Amniotic epithelial cell (primary cell): ENCODE measurements around the gene JAK3.

ENCODE experiments used
- DNase-seq: peaks from one replicate; pipeline ENCODE4 v3.0.0-alpha.2; 2010; ENCODE audit warnings: low read depth

The JAK3 gene

GRCh38 chr19:17865364-17866311, 17.9 kb upstream of the JAK3 start:
- no peak for DNase-seq

DNA sequence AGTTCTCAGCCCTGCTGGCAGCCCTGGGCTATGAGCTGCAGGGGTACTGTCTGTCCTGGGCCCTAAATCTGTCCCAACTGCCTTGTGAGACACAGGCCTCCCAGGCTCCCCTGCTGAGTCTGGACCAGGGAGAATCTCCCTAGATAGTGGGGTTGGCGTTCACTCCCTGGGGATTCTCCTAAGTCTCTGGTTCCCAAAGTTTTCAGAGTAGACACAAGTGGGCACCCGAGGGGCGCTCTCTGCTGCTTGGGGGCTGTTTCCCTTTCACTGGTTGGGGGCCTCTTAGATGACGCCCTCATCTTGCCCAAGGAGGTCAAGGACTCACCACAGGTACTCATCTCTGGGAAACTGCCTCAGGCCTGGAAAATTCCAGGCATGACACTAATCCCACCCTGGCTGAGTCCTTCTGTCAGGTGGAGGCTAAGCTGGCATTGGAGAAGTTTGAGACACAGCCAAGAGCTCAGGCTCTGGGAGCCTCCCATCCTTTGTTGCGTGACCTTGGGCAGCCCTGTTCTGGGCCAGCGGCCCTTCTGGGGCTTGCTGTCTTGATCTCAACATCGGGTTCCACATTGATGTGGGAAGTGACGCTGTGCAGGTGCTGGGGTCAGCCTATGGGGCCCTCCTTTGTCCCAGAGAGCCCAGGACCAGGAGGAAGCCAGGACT, 15.9 kb upstream of the JAK3 start:
- no peak for DNase-seq

GRCh38 chr19:17862711-17863519, 15.1 kb upstream of the JAK3 start:
- DNase-seq: no peak

- no peak for DNase-seq
Observed at GRCh38 chr19:17861542-17862402, 14.0 kb upstream of the JAK3 start.

DNA sequence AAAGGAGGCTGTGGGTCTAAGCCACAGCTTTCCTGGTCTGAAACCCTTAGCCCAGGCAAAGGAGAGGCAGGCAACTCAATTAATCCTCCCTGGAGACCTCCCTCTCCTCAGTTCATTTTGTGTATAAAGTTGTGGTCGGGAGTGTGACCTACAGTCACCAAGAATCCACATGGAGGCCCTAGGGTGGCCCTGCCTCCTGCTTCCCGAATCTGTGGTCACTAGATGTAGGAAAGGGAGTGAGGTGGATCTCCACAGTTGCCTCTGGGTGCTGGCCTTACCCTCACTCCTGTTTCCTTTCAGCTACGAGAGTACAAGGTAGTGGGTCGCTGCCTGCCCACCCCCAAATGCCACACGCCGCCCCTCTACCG, 13.2 kb upstream of the JAK3 start:
- no peak for DNase-seq

DNA sequence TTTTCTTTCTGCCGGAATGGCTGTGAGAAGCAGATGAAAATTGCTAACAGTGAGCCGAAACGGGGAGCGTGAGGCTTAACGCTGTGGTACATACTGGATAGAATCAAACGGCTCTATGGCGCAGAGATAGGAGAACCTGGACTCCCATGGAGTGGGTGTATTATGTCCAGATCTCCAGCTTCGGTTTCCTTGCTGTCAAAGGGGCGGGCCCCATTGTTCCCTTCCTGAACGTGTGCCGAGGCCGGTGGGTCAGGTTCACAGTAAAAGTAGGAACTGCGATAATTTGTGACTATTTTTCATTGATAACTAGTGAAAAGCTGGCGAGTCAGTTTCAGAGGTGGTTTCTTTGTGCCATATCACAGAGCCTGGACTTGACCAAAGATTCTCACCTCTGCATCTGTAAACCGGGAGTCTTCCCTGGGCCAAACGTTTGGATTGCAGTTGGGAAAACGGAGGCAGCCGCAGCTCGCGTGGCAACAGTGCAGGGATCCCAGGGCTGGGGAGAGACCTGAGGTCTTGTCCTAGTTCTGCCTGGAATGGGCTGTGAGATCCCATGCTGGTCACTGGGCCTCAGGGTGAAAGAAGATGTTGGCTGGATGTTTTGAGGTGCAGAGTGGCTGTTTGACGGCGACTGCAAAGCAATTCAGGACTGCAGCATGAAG, 12.7 kb upstream of the JAK3 start:
- no peak for DNase-seq

DNA sequence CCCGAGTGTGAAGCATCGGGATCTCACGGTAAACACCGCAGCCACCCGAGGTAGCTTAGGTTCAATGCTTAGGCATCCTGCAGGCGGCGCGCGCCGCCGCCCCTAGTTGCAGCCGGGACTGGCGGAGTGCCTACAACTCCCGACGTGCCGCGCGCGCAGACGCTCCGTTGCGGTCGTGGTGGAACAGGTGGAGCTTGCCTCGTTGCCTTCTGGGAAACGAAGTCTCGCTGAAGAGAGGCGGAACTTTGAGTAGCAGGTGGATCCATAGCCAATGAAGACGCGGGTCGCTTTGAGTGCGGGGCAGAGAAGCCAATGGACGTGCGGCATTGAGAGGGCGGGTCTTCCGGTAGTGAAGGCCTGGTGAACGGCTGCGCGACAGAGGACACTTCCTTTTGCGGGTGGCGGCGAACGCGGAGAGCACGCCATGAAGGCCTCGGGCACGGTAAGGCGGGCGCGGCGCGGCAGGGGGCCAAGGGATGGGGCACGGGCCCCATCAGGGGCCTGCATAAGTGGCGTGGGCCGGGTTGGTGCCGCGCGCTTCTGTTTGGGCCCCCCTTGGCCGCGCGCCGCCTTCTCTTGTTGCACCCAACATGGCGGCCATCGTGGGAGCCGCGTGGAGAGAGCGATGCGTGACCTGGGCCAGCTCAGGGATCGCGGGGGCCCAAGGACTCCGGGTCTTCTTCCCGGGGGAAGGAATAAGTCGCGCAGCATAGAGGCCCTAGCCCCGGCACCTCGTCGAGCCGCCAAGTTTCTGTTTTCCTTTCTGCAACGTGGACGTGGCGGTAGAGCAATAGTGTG, 11.9 kb upstream of the JAK3 start, which contains the start of gene RPL18A:
TSS of gene RPL18A (plus strand) at position 378 of the 798 bp plus-strand sequence. CDS start at position 425, 47 bp downstream.
- peak; percentile 100 for DNase-seq

GRCh38 chr19:17855280-17856152, 7.7 kb upstream of the JAK3 start:
- DNase-seq: peak; percentile 42

DNA sequence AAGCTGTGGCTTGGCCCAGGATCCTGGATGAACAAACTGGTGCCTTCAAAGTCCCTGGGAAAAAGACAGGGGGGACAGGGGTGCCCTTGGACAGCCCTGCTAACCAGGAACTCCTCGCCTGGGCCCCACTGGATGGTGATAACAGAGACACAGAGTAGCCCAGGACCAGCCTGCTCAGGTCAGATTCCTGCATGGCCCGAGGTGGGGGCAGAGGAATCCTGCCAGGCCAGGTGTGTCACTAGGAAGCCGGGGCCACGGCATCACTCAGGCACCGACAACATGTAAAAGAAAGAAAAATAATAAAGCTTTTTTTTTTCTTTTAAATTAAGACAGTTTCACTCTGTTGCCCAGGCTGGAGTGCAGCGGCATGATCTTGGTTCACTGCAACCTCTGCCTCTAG, 6.3 kb upstream of the JAK3 start:
- no peak for DNase-seq

GRCh38 chr19:17848595-17849292, 962 bp upstream of the JAK3 start:
- no peak for DNase-seq

- DNase-seq: no peak
Observed at GRCh38 chr19:17846146-17846545, 1.6 kb downstream of the JAK3 start.

GRCh38 chr19:17843908-17844490, 3.8 kb downstream of the JAK3 start:
- no peak for DNase-seq

- DNase-seq: no peak
Observed at GRCh38 chr19:17843292-17843827, 4.4 kb downstream of the JAK3 start.

DNA sequence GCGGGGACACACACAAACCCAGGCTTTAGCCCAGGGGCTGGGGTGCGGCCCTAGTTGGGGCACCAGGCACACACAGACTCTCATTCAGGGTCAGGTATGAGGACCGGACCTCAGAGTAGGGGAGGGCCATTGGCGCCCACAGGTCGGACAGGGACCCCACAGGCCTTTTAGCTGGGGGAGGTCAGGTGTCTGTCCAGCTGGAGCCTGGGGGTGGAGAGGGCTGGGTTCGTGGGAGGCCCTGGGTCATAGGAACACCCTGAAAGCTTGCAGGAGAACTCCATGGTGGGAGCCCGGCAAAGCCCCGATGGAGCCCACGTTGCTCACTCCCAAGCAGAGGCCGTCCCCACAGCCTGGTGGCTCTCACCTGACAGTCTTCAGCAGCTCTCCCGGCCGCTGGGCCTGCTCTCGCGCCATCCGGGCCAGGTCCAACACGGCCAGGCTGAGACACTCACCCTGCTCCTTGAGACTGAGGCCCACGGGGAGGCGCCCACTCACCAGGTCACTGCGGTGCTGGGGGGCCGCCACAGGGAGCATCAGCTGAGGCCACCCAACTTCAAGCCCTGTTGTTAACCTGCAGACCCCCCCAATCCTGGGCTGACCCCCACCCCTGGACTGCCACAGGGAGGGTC, 5.0 kb downstream of the JAK3 start:
- no peak for DNase-seq

- DNase-seq: peak; percentile 80
Observed at GRCh38 chr19:17841810-17842662, 5.7 kb downstream of the JAK3 start.

DNA sequence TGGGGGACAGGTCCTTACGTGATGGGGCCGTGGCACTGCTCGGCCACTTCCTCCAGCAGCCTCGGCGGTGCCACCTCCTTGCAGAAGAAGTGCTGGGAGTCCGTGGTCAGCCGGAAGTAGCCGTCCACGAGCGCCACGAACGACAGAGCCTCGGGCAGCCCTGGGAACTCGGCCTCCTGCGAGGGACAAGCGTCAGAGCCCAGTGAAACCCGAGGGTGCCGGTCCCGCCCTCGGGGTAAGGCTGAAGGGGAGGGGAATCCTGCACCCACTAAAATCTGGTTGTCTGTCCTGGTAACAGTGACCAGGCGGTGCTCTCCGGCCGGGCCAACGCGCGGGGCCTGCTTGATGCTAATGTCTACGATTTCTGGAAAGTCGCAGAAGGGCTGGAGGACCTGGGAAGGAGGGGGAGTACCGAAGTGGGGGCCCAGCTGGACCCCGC, 6.4 kb downstream of the JAK3 start:
- no peak for DNase-seq
